K562 (cell line): ENCODE data around the gene ARHGAP8. TPM values are rescaled to one million over a fixed set of nuclear protein-coding genes. Genes with fewer than 3 reads are reported as not detected.

Experiments
- ATAC-seq: fragments of 200-7000 bp; cut with Tn5 transposase; 3 replicates; pipeline ENCODE4 v1.9.1; 2020; ENCODE audit warnings: moderate library complexity
- BruUV-seq: library from RNA; stranded (reverse); fragments of 400-500 nt; replicated peaks from 2 replicates; lab custom pipeline; 2021; lab: Mats Ljungman, UMichigan
- CTCF ChIA-PET: fragments of 300-600 bp; formaldehyde crosslinking; extraction: SDS; loops from one replicate; lab custom pipeline; 2021; ENCODE audit warnings: low intra/inter-chr PET ratio; lab: Yijun Ruan, JAX
- POLR2A ChIA-PET: fragments of 300-600, 350-650 bp; sonication (Branson Sonifier 250); formaldehyde crosslinking; extraction: SDS; loops from one replicate; lab custom pipeline; 2021; ENCODE audit warnings: antibody characterized with exemption, inconsistent platforms; lab: Yijun Ruan, JAX
- DNase-seq, 4 experiments: peaks; one replicate each; pipeline versions ENCODE4 v3.0.0 to v3.0.0-alpha.2; 2011 to 2018; ENCODE audit warnings: low spot score in 3 of 4, mixed read lengths in 3 of 4; ENCODE audit errors: extremely low read depth in 1 of 4
- FAIRE-seq: peaks from 2 replicates; lab custom pipeline; 2011; peaks lifted over from hg19 to GRCh38; lab: Jason Lieb, UNC
- H2AFZ ChIP-seq: 2 replicates; pipeline ENCODE4 v1.6.0; 2011; ENCODE audit warnings: low read depth, low read length, control low read depth, inconsistent platforms
- H3K27ac ChIP-seq: fragments of 200-600 bp; 3 replicates; pipeline ENCODE4 v1.8.0; 2011; ENCODE audit warnings: low read depth, mild to moderate bottlenecking, control low read depth, inconsistent platforms, low read length, moderate library complexity, mixed read lengths; ENCODE audit errors: extremely low read depth
- H3K27me3 ChIP-seq, 2 experiments: fragments of 300-600 bp in 1 of 2; 2 replicates in 1 of 2; 3 replicates in 1 of 2; pipeline versions ENCODE4 v1.6.0 to v1.8.0; 2011; ENCODE audit warnings: inconsistent platforms in 2 of 2, low read length in 2 of 2, mild to moderate bottlenecking in 1 of 2, mixed read lengths in 1 of 2, moderate library complexity in 1 of 2; ENCODE audit not compliant: control insufficient read depth in 2 of 2, insufficient read depth in 2 of 2
- H3K36me3 ChIP-seq: fragments of 300-600 bp; 3 replicates; pipeline ENCODE4 v1.8.0; 2011; ENCODE audit warnings: mild to moderate bottlenecking, low read length, inconsistent platforms; ENCODE audit not compliant: control insufficient read depth, insufficient read depth
- H3K4me1 ChIP-seq, 2 experiments: fragments of 200-600 bp in 1 of 2; replicated peaks in 1 of 2; 2 replicates in 1 of 2; 3 replicates in 1 of 2; pipeline versions ENCODE4 v1.5.1 to v1.8.0; 2011; ENCODE audit warnings: inconsistent platforms in 2 of 2, low read length in 2 of 2, mild to moderate bottlenecking in 1 of 2, mixed read lengths in 1 of 2, moderate library complexity in 1 of 2; ENCODE audit not compliant: control insufficient read depth in 2 of 2, insufficient read depth in 2 of 2
- H3K4me2 ChIP-seq: 2 replicates; pipeline ENCODE4 v1.6.1; 2011; ENCODE audit warnings: low read length, control low read depth, inconsistent platforms, mixed read lengths; ENCODE audit not compliant: insufficient read depth
- H3K4me3 ChIP-seq: fragments of 200-600 bp; sonication (generic), shearing (Covaris generic); 2 replicates; pipeline ENCODE4 v1.5.1; 2016; ENCODE audit warnings: control low read depth, inconsistent platforms
- H3K79me2 ChIP-seq: fragments of 200-600 bp; 3 replicates; pipeline ENCODE4 v1.8.0; 2011; ENCODE audit warnings: low read length, inconsistent platforms; ENCODE audit not compliant: control insufficient read depth, insufficient read depth
- H3K9ac ChIP-seq, 2 experiments: 2 replicates each; pipeline versions ENCODE4 v1.6.0 to v1.6.1; 2011; ENCODE audit warnings: low read depth in 2 of 2, low read length in 2 of 2, control low read depth in 1 of 2, inconsistent platforms in 1 of 2, mild to moderate bottlenecking in 1 of 2, mixed read lengths in 1 of 2; ENCODE audit not compliant: insufficient read depth in 1 of 2
- H3K9me1 ChIP-seq: one replicate; pipeline ENCODE4 v1.6.0; 2011; ENCODE audit warnings: inconsistent platforms, mild to moderate bottlenecking, low read length, moderate library complexity; ENCODE audit not compliant: control insufficient read depth, insufficient read depth
- H3K9me3 ChIP-seq: replicated peaks from 2 replicates; pipeline ENCODE4 v1.5.1; 2011; ENCODE audit warnings: low read depth, low read length, inconsistent platforms; ENCODE audit not compliant: control insufficient read depth, insufficient read depth
- H4K20me1 ChIP-seq: replicated peaks from 2 replicates; pipeline ENCODE4 v1.6.1; 2011; ENCODE audit warnings: low read length, inconsistent platforms, mixed read lengths; ENCODE audit not compliant: control insufficient read depth, insufficient read depth
- EZH2 ChIP-seq: IDR thresholded peaks from 2 replicates; pipeline ENCODE4 v1.6.1; 2012; ENCODE audit warnings: low read depth, mild to moderate bottlenecking, inconsistent platforms, low read length, borderline replicate concordance
- THRAP3 ChIP-seq: fragments of 450-650 bp; IDR thresholded peaks from 2 replicates; pipeline ENCODE4 v1.6.1; 2016; ENCODE audit warnings: mild to moderate bottlenecking, inconsistent platforms, borderline replicate concordance
- ZNF707 ChIP-seq: fragments of 250-450 bp; sonication (Bioruptor Pico); conservative IDR thresholded peaks from 2 replicates; pipeline ENCODE4 v1.8.0; 2022; ENCODE audit warnings: inconsistent platforms, mild to moderate bottlenecking, moderate library complexity
- WGBS: fragments of 100-300 bp; shearing (Covaris generic); methylation state at CpG from one replicate; pipeline ENCODE4 v1.1.6; 2016; ENCODE audit warnings: low coverage, mixed read lengths; ENCODE audit not compliant: insufficient coverage; ENCODE audit errors: missing lambda C conversion rate; 5-methylcytosine and 5-hydroxymethylcytosine counted together
- in situ Hi-C: fragments of 300-500 bp; cut with MboI; formaldehyde crosslinking; loops from 4 replicates; pipeline ENCODE4 v1.15.0; 2018; ENCODE audit warnings: inconsistent platforms, mixed read lengths
- intact Hi-C: fragments of 100-400 bp; cut with micrococcal nuclease; formaldehyde crosslinking; loops from 2 replicates; pipeline ENCODE4 v1.14.2; 2022
- polyA plus RNA-seq, 8 experiments: library from polyadenylated mRNA; depleted of rRNA in 4 of 8; stranded (reverse) in 5 of 8; unstranded in 3 of 8; fragments of >200 nt; fragmentation: Nextera tagmentation in 2 of 8; fragmentation: Illumina TruSeq in 1 of 8; extraction: Ambion mirVana in 2 of 8; extraction: Trizol in 1 of 8; gene quantifications; 2 replicates each; pipeline versions ENCODE4 v1.2.1 to v1.2.3, GENCODE V29; 2011 to 2014; ENCODE audit warnings: inconsistent platforms in 1 of 8, missing spikeins in 1 of 8
- total RNA-seq, 7 experiments: library from RNA; depleted of rRNA in 6 of 7; stranded (reverse); fragments of >200 nt in 6 of 7; fragmentation: Illumina TruSeq in 2 of 7; extraction: Trizol in 2 of 7; gene quantifications; 2 replicates each; pipeline versions ENCODE4 v1.2.1 to v1.2.3, GENCODE V29; 2011 to 2021; ENCODE audit warnings: low replicate concordance in 1 of 7
- TF ChIP-seq, protein P1 (sequence below): fragments of 150-350 bp; conservative IDR thresholded peaks from 2 replicates; pipeline ENCODE4 v1.6.1; 2014; ENCODE audit warnings: low read length
- TF ChIP-seq, protein P2 (sequence below): fragments of 250-450 bp; sonication (Bioruptor Pico); IDR thresholded peaks from 2 replicates; pipeline ENCODE4 v1.8.0; 2022; ENCODE audit warnings: moderate library complexity, mild to moderate bottlenecking, inconsistent platforms

ARHGAP8 gene
- total and polyA plus RNA-seq, 9 of the 15 experiments (the other 6 are each of a cell fraction or from before 2014, with no cell fraction given): 0.15 to 2.2 (median 0.62) TPM

DNA sequence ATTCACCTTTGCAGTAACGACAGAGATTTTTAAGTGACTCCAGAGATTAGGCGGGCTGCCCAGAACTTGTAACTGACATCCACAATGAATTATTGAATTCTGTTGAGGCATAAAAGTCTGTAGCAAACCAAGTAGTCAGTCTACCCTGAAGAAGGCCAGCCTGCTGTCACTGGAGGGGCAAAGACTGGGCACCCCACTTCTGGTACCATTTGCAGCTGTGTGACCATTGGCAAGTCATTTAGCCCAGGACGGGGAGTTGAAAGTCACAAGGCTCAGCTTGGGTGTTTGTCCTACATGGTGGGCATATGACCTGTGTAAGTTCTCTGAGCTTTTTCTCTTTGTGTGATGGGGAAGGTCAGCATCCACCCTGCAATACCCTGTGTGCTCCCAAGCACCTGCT, 119.4 kb downstream of the ARHGAP8 start:
- intact Hi-C loops: no loop called here
- Histone ChIP-seq H3K9ac (no peak overlapping the region), H3K4me1 (peaks cover 2 to 3% of the 10 kb centered on the region in 2 experiments; a peak in 3 of 5 replicates), H3K27ac (no peak overlapping the region), H3K4me3 (no peak overlapping the region), H2AFZ (no peak overlapping the region), H3K27me3 (no peaks in the 10 kb centered on the region; a peak in 1 of 5 replicates), H3K36me3 (no peaks in the 10 kb centered on the region), H3K79me2 (no peaks in the 10 kb centered on the region), H3K9me3 (no peaks in the 10 kb centered on the region), H4K20me1 (no peaks in the 10 kb centered on the region), H3K9me1 (no peaks in the 10 kb centered on the region), H3K4me2 (no peak overlapping the region)
- TF ChIP-seq, protein P1, sequence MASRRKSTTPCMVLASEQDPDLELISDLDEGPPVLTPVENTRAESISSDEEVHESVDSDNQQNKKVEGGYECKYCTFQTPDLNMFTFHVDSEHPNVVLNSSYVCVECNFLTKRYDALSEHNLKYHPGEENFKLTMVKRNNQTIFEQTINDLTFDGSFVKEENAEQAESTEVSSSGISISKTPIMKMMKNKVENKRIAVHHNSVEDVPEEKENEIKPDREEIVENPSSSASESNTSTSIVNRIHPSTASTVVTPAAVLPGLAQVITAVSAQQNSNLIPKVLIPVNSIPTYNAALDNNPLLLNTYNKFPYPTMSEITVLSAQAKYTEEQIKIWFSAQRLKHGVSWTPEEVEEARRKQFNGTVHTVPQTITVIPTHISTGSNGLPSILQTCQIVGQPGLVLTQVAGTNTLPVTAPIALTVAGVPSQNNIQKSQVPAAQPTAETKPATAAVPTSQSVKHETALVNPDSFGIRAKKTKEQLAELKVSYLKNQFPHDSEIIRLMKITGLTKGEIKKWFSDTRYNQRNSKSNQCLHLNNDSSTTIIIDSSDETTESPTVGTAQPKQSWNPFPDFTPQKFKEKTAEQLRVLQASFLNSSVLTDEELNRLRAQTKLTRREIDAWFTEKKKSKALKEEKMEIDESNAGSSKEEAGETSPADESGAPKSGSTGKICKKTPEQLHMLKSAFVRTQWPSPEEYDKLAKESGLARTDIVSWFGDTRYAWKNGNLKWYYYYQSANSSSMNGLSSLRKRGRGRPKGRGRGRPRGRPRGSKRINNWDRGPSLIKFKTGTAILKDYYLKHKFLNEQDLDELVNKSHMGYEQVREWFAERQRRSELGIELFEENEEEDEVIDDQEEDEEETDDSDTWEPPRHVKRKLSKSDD: no peak
- TF ChIP-seq ZNF707 (CRISPR knock-in tag): peak; percentile 91
- ATAC-seq: no peak
- 0% methylated on average over 3 of the region's 3 CpGs for WGBS
- ChIA-PET POLR2A (no interaction called here), CTCF (no interaction called here)
- in situ Hi-C loops: no loop called here
- no peak for FAIRE-seq
- DNase-seq: no peak
- no TSS peak for BruUV-seq

DNA sequence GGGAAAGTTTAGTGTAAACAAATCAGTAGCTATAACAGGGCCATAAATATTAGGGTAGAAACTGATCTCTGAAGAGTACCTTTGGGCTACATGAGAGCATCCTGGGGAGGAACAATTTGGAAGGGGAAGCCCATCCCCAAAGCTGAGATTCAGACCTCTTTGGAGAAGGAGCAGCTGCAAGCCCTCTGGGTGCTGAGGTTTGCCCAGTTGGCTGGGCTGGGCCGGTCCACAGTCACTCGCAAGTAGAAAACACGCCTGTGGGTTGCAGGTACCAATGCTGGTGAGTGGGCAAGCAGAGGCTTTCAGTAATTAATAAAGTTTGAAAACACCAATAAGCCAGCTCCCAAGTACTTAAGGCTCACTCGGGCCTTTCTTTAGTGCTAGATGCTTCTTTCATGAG, 124.5 kb downstream of the ARHGAP8 start:
- Histone ChIP-seq H2AFZ (no peak overlapping the region), H3K79me2 (no peaks in the 10 kb centered on the region), H3K4me2 (no peak overlapping the region), H3K4me1 (no peaks in the 10 kb centered on the region), H3K9me3 (no peaks in the 10 kb centered on the region), H3K9ac (no peak overlapping the region), H3K27me3 (peaks cover 8 to 20% of the 10 kb centered on the region in 2 experiments; a peak in 4 of 5 replicates), H4K20me1 (no peaks in the 10 kb centered on the region), H3K4me3 (no peak overlapping the region), H3K9me1 (no peaks in the 10 kb centered on the region), H3K27ac (no peak overlapping the region), H3K36me3 (no peaks in the 10 kb centered on the region)
- no TSS peak for BruUV-seq
- 4% methylated on average over 4 of the region's 4 CpGs for WGBS
- TF ChIP-seq EZH2 (no peak), THRAP3 (no peak)
- TF ChIP-seq, protein P2, sequence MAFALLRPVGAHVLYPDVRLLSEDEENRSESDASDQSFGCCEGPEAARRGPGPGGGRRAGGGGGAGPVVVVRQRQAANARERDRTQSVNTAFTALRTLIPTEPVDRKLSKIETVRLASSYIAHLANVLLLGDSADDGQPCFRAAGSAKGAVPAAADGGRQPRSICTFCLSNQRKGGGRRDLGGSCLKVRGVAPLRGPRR (CRISPR knock-in tag): no peak
- ATAC-seq (no peak), DNase-seq (no peak), FAIRE-seq (no peak)
- ChIA-PET POLR2A (no interaction called here), CTCF (no interaction called here)
- in situ Hi-C loops: no loop called here
- intact Hi-C loops: no loop called here
